Fibroblast of mammary gland (primary cell): Measurements from ENCODE around the gene AQP9.
"Not testable (repeated sequence)": the region's sequence is repeated elsewhere in the genome, so short reads cannot be mapped to it uniquely, and the experiment has no call there.

Experiments
- DNase-seq: peaks from one replicate; pipeline ENCODE4 v3.0.0-alpha.2; 2010; ENCODE audit warnings: low read depth
- H3K4me3 ChIP-seq: 2 replicates; pipeline ENCODE4 v1.5.1; 2011; ENCODE audit warnings: low read depth, mild to moderate bottlenecking, low read length, moderate library complexity; ENCODE audit not compliant: control insufficient read depth
- CTCF ChIP-seq: conservative IDR thresholded peaks from 2 replicates; pipeline ENCODE4 v1.5.1; 2011; ENCODE audit warnings: low read depth, low read length, inconsistent platforms; ENCODE audit not compliant: control insufficient read depth, insufficient read depth

AQP9 gene

GRCh38 chr15:58201516-58201915 is 63.3 kb downstream of the AQP9 start:
- TF ChIP-seq CTCF: no peak
- peak; percentile 90 for DNase-seq
- H3K4me3 ChIP-seq: no peak overlapping the region

- no peak for TF ChIP-seq CTCF
- H3K4me3 ChIP-seq: no peak overlapping the region
- peak; percentile 100 for DNase-seq
Observed at GRCh38 chr15:58203537-58203936, 65.4 kb downstream of the AQP9 start.

- no peak for DNase-seq
- TF ChIP-seq CTCF: no peak
- no peak overlapping the region for H3K4me3 ChIP-seq
Observed at GRCh38 chr15:58206151-58206550, 68.0 kb downstream of the AQP9 start.

- peak; percentile 44 for DNase-seq
- H3K4me3 ChIP-seq: not testable (repeated sequence)
Observed at GRCh38 chr15:58208217-58208616, 70.0 kb downstream of the AQP9 start.

- not testable (repeated sequence) for H3K4me3 ChIP-seq
- peak; percentile 99 for DNase-seq
Observed at GRCh38 chr15:58209007-58209481, 70.9 kb downstream of the AQP9 start.

GRCh38 chr15:58210031-58210430 is 71.8 kb downstream of the AQP9 start:
- DNase-seq: peak; percentile 58

GRCh38 chr15:58212909-58213526 is 74.8 kb downstream of the AQP9 start:
- no peak overlapping the region for H3K4me3 ChIP-seq
- peak; percentile 78 for DNase-seq
- peak; percentile 81 for TF ChIP-seq CTCF

More at GRCh38 chr15:58210031-58210430, 71.8 kb downstream of the AQP9 start:
- H3K4me3 ChIP-seq: not testable (repeated sequence)

- H3K4me3 ChIP-seq: no peak overlapping the region
- peak; percentile 94 for DNase-seq
- TF ChIP-seq CTCF: no peak
Observed at GRCh38 chr15:58213587-58214338, 75.6 kb downstream of the AQP9 start.
